ENCODE results near the gene LHB.
"Not testable (repeated sequence)": the region's sequence is repeated elsewhere in the genome, so short reads cannot be mapped to it uniquely, and the experiment has no call there.

Gene LHB

DNA sequence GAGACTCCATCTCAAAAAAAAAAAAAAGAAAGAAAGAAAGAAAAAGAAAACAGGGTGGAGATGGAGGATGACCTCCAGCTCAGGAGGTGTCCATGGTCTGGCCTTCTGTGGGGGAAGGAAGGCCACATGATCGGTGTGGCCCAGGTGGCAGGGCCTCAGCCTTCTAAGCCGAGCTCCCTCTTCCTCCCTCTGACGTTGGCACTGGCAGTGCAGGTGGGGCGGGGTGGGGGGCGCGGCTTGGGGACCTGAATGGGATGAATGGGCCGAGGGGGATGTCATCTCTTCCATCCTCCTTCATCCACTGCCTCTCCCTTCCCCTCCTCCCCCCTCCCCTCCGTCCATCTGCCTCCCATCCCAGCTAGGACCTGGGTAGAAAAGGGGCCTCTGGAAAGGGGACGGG is 22.8 kb upstream of the LHB start:
- DNase-seq (ENCODE audit: low read depth, low spot score); H3K4me3 ChIP-seq (ENCODE audit: low read length): not testable (repeated sequence)

GRCh38 chr19:49038557-49039276 is 21.8 kb upstream of the LHB start:
- not testable (repeated sequence) for H3K4me3 ChIP-seq (ENCODE audit: low read length); DNase-seq (ENCODE audit: low read depth, low spot score)

DNA sequence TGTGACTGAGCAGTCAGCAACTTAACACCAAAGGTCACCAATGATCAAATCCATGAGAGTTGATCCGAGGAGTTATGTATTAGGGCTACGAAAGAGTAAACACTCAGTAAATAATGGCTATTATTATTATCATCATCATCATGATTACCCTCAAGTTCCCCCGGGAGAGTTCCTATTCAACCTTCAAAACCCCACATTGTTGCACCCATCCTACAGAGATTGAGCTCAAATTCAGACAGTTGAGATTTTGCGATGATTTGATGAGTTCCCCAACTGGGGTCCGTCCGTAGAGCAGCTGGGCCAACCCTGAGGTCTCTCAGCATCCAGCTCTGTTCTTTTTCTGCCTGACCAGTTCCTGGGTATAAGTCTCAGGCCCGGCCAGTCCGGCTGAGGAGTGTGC is 21.2 kb upstream of the LHB start:
- DNase-seq (ENCODE audit: low read depth, low spot score); H3K4me3 ChIP-seq (ENCODE audit: low read length): not testable (repeated sequence)

DNA sequence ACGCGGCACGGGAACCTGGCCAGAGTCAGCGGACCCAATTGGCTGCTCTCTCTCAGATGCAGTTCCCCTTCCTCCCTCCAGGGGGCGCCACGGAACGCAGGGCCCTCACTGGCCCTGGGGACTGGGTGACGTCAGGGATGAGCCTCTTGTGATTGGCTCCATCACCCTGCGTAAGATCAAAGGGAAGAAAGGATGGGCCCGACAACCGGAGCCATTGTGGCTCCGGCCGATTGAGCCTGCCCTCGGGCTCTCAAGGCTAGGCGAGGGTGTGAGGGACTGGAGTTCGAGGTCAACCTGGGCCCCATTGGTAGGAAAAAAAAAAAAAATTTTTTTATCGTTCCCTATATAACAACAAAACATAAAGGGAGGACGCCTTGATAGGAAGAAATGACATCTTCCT is 19.9 kb upstream of the LHB start, which contains the start of gene CGB1:
Gene CGB1 (minus strand): TSS at position 81 of the 400 bp plus-strand sequence. CDS start 184 bp downstream, outside the sequence.
- not testable (repeated sequence) for H3K4me3 ChIP-seq (ENCODE audit: low read length); DNase-seq (ENCODE audit: low read depth, low spot score)

GRCh38 chr19:49031642-49032301 is 14.9 kb upstream of the LHB start, which contains the start of gene CGB2:
TSS of gene CGB2 (plus strand) at chr19:49031890. CDS start at chr19:49032096, 206 bp downstream.
- DNase-seq (ENCODE audit: low read depth, low spot score); H3K4me3 ChIP-seq (ENCODE audit: low read length): not testable (repeated sequence)

DNA sequence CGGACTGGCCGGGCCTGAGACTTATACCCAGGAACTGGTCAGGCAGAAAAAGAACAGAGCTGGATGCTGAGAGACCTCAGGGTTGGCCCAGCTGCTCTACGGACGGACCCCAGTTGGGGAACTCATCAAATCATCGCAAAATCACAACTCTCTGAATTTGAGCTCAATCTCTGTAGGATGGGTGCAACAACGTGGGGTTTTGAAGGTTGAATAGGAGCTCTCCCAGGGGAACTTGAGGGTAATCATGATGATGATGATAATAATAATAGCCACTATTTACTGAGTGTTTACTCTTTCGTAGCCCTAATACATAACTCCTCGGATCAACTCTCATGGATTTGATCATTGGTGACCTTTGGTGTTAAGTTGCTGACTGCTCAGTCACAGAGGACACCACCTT is 13.4 kb upstream of the LHB start:
- not testable (repeated sequence) for DNase-seq (ENCODE audit: low read depth, low spot score); H3K4me3 ChIP-seq (ENCODE audit: low read length)

GRCh38 chr19:49029749-49030148 is 12.9 kb upstream of the LHB start:
- H3K4me3 ChIP-seq (ENCODE audit: low read length); DNase-seq (ENCODE audit: low read depth, low spot score): not testable (repeated sequence)

- H3K4me3 ChIP-seq (ENCODE audit: low read length); DNase-seq (ENCODE audit: low read depth, low spot score): not testable (repeated sequence)
These were observed 11.8 kb upstream of the LHB start for GRCh38 chr19:49028686-49029085.

DNA sequence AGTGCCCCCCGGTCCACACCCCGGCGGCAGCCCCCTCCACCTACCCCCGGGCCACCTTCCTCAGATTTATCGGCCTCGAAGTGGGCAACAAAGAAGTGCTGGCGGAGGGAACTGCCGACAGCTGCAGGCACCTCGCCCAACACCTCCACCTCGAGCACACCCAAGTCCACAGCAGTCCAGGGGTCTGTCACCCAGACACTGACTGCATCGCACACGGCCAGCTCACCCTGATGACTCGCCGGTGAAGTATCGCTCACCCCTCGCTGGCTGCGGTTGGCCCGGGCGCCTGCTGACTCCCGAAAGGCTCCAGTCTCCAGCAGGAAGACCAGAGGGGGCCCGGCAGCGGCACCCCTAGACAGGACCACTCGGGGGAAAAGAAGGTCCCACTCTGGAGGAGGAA is 8.7 kb upstream of the LHB start:
- DNase-seq (ENCODE audit: low read depth, low spot score): not testable (repeated sequence)

DNA sequence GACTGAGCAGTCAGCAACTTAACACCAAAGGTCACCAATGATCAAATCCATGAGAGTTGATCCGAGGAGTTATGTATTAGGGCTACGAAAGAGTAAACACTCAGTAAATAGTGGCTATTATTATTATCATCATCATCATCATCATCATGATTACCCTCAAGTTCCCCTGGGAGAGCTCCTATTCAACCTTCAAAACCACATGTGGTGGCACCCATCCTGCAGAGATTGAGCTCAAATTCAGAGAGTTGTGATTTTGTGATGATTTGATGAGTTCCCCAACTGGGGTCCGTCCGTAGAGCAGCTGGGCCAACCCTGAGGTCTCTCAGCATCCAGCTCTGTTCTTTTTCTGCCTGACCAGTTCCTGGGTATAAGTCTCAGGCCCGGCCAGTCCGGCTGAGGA is 8.2 kb upstream of the LHB start:
- not testable (repeated sequence) for DNase-seq (ENCODE audit: low read depth, low spot score); H3K4me3 ChIP-seq (ENCODE audit: low read length)

More for the DNA sequence above, 8.7 kb upstream of the LHB start:
- not testable (repeated sequence) for H3K4me3 ChIP-seq (ENCODE audit: low read length)

GRCh38 chr19:49024233-49024632 is 7.3 kb upstream of the LHB start, which contains the start of gene CGB3:
TSS of gene CGB3 (minus strand) at chr19:49024333. CDS start at chr19:49023971, 362 bp downstream.
- not testable (repeated sequence) for DNase-seq (ENCODE audit: low read depth, low spot score); H3K4me3 ChIP-seq (ENCODE audit: low read length)

GRCh38 chr19:49022116-49022515 is 5.2 kb upstream of the LHB start:
- H3K4me3 ChIP-seq (ENCODE audit: low read length): no peak overlapping the region
- no peak for DNase-seq (ENCODE audit: low read depth, low spot score)

- DNase-seq (ENCODE audit: low read depth, low spot score): no peak
- H3K4me3 ChIP-seq (ENCODE audit: low read length): no peak overlapping the region
These were observed 4.3 kb upstream of the LHB start for GRCh38 chr19:49020931-49021895.

- no peak overlapping the region for H3K4me3 ChIP-seq (ENCODE audit: low read length)
- no peak for DNase-seq (ENCODE audit: low read depth, low spot score)
These were observed 3.5 kb upstream of the LHB start for GRCh38 chr19:49020342-49020741.

- H3K4me3 ChIP-seq (ENCODE audit: low read length): no peak overlapping the region
- no peak for DNase-seq (ENCODE audit: low read depth, low spot score)
These were observed 2.5 kb upstream of the LHB start for GRCh38 chr19:49019242-49019932.

- H3K4me3 ChIP-seq (ENCODE audit: low read length); DNase-seq (ENCODE audit: low read depth, low spot score): not testable (repeated sequence)
These were observed 1.7 kb upstream of the LHB start for GRCh38 chr19:49018388-49019241.

- no peak overlapping the region for H3K4me3 ChIP-seq (ENCODE audit: low read length)
- DNase-seq (ENCODE audit: low read depth, low spot score): no peak
These were observed 918 bp upstream of the LHB start for GRCh38 chr19:49017666-49018351.

Data from Jurkat, Clone E6-1 (cell line).